ENCODE measurements around the gene AGK.

The AGK gene

DNA sequence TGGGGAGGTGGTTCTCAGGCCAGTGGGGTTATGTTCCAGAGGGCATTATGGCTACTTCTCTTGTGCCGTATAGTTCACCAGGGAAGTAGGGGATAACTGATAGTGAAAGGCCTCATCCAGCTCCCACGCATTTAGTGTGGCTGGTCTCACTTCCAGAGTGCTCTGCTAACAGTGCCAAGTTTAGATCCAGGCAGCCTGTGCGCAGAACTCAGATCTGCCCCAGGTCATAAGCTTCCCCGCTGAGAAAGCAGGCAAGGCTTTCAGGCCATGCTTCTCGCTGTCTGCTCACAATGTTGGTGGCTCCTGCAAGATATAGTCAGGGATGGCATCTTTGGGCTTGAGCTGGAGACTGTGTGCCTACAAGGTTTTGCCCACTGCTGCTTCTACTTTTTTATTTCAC lies 11.3 kb downstream of the AGK start:
- H3K36me3 ChIP-seq (ENCODE audit: control insufficient read depth in 4 of 4, insufficient read depth in 4 of 4, low read length in 3 of 4) = peaks cover 13 to 67% (median 34%) of the 10 kb centered on the region in 4 experiments
- no peaks in the 10 kb centered on the region for H3K27me3 ChIP-seq (replicated peaks in 2 of 5; ENCODE audit: control insufficient read depth in 4 of 5, insufficient read depth in 5 of 5, low read length in 4 of 5)
- H3K9me3 ChIP-seq (ENCODE audit: control extremely low read depth in 1 of 5, control insufficient read depth in 4 of 5, insufficient read depth in 2 of 5, low read depth in 1 of 5, low read length in 4 of 5) = peaks cover 0 to 20% (median 4%) of the 10 kb centered on the region in 5 experiments
- no peak overlapping the region for H3K4me3 ChIP-seq (ENCODE audit: control insufficient read depth in 1 of 7, extremely low read depth in 1 of 7, insufficient read depth in 4 of 7, low read depth in 2 of 7, low read length in 6 of 7)
- ChIA-PET CTCF (no interaction called here), POLR2A (no interaction called here)
- DNase-seq = no peak
- peaks cover 0 to 3% (median 1%) of the 10 kb centered on the region in 4 experiments for H3K4me1 ChIP-seq (ENCODE audit: control extremely low read depth in 1 of 4, control insufficient read depth in 4 of 4, insufficient read depth in 4 of 4, low read length in 3 of 4)
- WGBS (ENCODE audit: insufficient coverage) = 94% methylated on average over 5 of the region's 5 CpGs
- no peak overlapping the region for H3K27ac ChIP-seq (ENCODE audit: insufficient read depth in 1 of 2, low read depth in 1 of 2, low read length in 2 of 2, poor library complexity in 1 of 2, severe bottlenecking in 2 of 2)

DNA sequence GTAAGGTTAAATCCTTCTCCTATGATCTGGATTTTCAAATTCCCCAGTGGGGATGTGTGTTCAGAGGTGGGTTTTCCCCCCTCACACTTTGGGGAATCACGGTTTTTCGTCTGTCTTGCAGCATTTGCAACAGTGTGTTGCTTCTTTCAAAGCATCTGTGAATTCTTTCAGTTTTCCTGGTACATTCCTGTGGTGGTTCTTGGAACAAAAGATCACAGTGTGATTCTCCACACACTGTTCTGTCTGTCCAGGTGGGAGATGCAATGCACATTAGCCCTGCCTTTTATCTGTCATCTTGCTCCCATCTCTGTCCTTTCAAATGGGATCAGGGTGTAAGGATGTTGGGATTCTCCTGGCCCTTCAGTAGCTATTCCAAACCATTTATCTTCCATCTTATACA lies 11.8 kb downstream of the AGK start:
- ChIA-PET CTCF (no interaction called here), POLR2A (no interaction called here)
- peaks cover 0 to 3% (median 1%) of the 10 kb centered on the region in 4 experiments for H3K4me1 ChIP-seq (ENCODE audit: control extremely low read depth in 1 of 4, control insufficient read depth in 4 of 4, insufficient read depth in 4 of 4, low read length in 3 of 4)
- peaks cover 0 to 20% (median 4%) of the 10 kb centered on the region in 5 experiments for H3K9me3 ChIP-seq (ENCODE audit: control extremely low read depth in 1 of 5, control insufficient read depth in 4 of 5, insufficient read depth in 2 of 5, low read depth in 1 of 5, low read length in 4 of 5)
- no peaks in the 10 kb centered on the region for H3K27me3 ChIP-seq (replicated peaks in 2 of 5; ENCODE audit: control insufficient read depth in 4 of 5, insufficient read depth in 5 of 5, low read length in 4 of 5)
- DNase-seq = no peak
- peaks cover 15 to 67% (median 36%) of the 10 kb centered on the region in 4 experiments for H3K36me3 ChIP-seq (ENCODE audit: control insufficient read depth in 4 of 4, insufficient read depth in 4 of 4, low read length in 3 of 4)
- no peak overlapping the region for H3K4me3 ChIP-seq (ENCODE audit: control insufficient read depth in 1 of 7, extremely low read depth in 1 of 7, insufficient read depth in 4 of 7, low read depth in 2 of 7, low read length in 6 of 7)
- WGBS (ENCODE audit: insufficient coverage) = 80% methylated on average over 1 of the region's 2 CpGs
- H3K27ac ChIP-seq (ENCODE audit: insufficient read depth in 1 of 2, low read depth in 1 of 2, low read length in 2 of 2, poor library complexity in 1 of 2, severe bottlenecking in 2 of 2) = no peak overlapping the region

DNA sequence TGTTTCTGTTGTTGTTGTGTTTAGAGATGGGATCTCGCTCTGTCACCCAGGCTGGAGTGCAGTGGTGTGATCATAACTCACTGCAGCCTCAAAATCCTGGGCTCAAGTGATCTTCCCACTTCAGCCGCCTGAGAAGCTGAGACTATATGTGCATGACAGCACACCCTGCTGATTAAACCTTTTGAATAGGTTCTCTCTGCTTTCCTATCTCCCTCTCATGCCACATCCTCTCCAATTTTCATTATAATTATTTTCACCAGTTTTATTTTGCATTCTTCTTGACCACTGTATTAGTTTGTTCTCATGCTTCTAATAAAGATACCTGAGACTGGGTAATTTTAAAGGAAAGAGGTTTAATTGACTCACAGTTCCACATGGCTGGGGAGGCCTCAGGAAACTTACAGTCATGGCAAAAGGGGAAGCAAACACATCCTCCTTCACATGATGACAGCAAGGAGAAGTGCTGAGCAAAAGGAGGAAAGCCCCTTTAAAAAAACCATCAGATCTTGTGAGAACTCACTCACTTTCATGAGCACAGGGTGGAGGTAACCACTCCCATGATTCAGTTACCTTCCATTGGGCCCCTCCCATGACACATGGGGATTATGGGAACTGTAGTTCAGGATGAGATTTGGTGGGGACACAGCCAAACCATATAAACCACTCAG lies 12.9 kb downstream of the AGK start:
- ChIA-PET CTCF (no interaction called here), POLR2A (no interaction called here)
- H3K4me3 ChIP-seq (ENCODE audit: control insufficient read depth in 1 of 7, extremely low read depth in 1 of 7, insufficient read depth in 4 of 7, low read depth in 2 of 7, low read length in 6 of 7) = no peak overlapping the region
- peaks cover 0 to 18% (median 4%) of the 10 kb centered on the region in 5 experiments for H3K9me3 ChIP-seq (ENCODE audit: control extremely low read depth in 1 of 5, control insufficient read depth in 4 of 5, insufficient read depth in 2 of 5, low read depth in 1 of 5, low read length in 4 of 5)
- peak; percentile 20 to 77 (median 70) for DNase-seq
- no peaks in the 10 kb centered on the region for H3K27me3 ChIP-seq (replicated peaks in 2 of 5; ENCODE audit: control insufficient read depth in 4 of 5, insufficient read depth in 5 of 5, low read length in 4 of 5)
- no peak overlapping the region for H3K27ac ChIP-seq (ENCODE audit: insufficient read depth in 1 of 2, low read depth in 1 of 2, low read length in 2 of 2, poor library complexity in 1 of 2, severe bottlenecking in 2 of 2)
- WGBS (ENCODE audit: insufficient coverage) = 100% methylated on average over 2 of the region's 2 CpGs
- peaks cover 16 to 70% (median 41%) of the 10 kb centered on the region in 4 experiments for H3K36me3 ChIP-seq (ENCODE audit: control insufficient read depth in 4 of 4, insufficient read depth in 4 of 4, low read length in 3 of 4)
- peaks cover 0 to 3% (median 0%) of the 10 kb centered on the region in 4 experiments for H3K4me1 ChIP-seq (ENCODE audit: control extremely low read depth in 1 of 4, control insufficient read depth in 4 of 4, insufficient read depth in 4 of 4, low read length in 3 of 4)

DNA sequence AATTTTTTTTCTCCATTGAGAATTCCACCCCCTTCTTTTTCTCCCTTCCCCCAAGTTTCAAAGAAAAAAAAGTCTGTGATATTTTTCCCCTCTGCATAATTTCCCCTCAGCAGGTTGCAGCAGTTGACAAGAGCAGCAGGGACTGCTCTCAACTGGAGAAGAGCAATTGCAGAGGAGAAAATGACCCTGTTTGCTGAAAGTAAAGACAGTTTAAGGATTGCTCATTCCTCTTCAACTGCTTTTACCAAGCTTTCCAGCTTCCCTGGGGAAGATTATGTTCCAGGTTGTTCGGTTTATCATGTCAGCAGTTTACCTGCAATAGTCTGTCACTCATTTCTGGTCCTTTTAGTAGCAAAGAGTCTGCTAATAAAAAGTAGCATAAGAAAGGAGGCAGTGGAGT lies 16.2 kb downstream of the AGK start:
- no peak overlapping the region for H3K27ac ChIP-seq (ENCODE audit: insufficient read depth in 1 of 2, low read depth in 1 of 2, low read length in 2 of 2, poor library complexity in 1 of 2, severe bottlenecking in 2 of 2)
- ChIA-PET CTCF (no interaction called here), POLR2A (no interaction called here)
- 100% methylated on average over 1 of the region's 1 CpG for WGBS (ENCODE audit: insufficient coverage)
- no peak overlapping the region for H3K4me3 ChIP-seq (ENCODE audit: control insufficient read depth in 1 of 7, extremely low read depth in 1 of 7, insufficient read depth in 4 of 7, low read depth in 2 of 7, low read length in 6 of 7)
- H3K4me1 ChIP-seq (ENCODE audit: control extremely low read depth in 1 of 4, control insufficient read depth in 4 of 4, insufficient read depth in 4 of 4, low read length in 3 of 4) = peaks cover 0 to 3% (median 0%) of the 10 kb centered on the region in 4 experiments
- peaks cover 0 to 15% (median 3%) of the 10 kb centered on the region in 5 experiments for H3K9me3 ChIP-seq (ENCODE audit: control extremely low read depth in 1 of 5, control insufficient read depth in 4 of 5, insufficient read depth in 2 of 5, low read depth in 1 of 5, low read length in 4 of 5)
- H3K27me3 ChIP-seq (replicated peaks in 2 of 5; ENCODE audit: control insufficient read depth in 4 of 5, insufficient read depth in 5 of 5, low read length in 4 of 5) = no peaks in the 10 kb centered on the region
- peaks cover 14 to 71% (median 38%) of the 10 kb centered on the region in 4 experiments for H3K36me3 ChIP-seq (ENCODE audit: control insufficient read depth in 4 of 4, insufficient read depth in 4 of 4, low read length in 3 of 4)
- DNase-seq = no peak

DNA sequence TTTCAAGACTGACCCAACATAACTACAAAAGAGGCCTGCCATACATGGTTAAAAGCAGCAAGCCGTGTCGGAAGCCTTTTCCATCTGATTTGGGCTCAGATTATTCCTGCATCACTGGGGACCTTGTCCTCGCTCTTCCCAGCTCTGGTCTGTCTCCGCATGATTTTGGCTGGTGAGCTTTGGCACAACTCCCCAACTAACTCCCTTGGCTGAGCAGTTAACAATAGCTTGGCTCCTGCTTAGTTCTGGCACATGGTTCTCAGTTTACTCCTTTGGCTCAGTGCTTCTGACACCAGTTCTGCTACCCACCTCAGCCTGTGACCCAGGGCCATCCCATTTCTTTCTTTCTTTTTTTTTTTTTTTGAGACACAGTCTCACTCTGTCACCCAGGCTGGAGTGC lies 17.0 kb downstream of the AGK start:
- peaks cover 0 to 11% (median 3%) of the 10 kb centered on the region in 5 experiments for H3K9me3 ChIP-seq (ENCODE audit: control extremely low read depth in 1 of 5, control insufficient read depth in 4 of 5, insufficient read depth in 2 of 5, low read depth in 1 of 5, low read length in 4 of 5)
- CTCF ChIA-PET = no interaction called here
- H3K4me1 ChIP-seq (ENCODE audit: control extremely low read depth in 1 of 4, control insufficient read depth in 4 of 4, insufficient read depth in 4 of 4, low read length in 3 of 4) = peaks cover 0 to 3% (median 0%) of the 10 kb centered on the region in 4 experiments
- WGBS (ENCODE audit: insufficient coverage) = 94% methylated on average over 4 of the region's 4 CpGs
- H3K4me3 ChIP-seq (ENCODE audit: control insufficient read depth in 1 of 7, extremely low read depth in 1 of 7, insufficient read depth in 4 of 7, low read depth in 2 of 7, low read length in 6 of 7) = no peak overlapping the region
- H3K36me3 ChIP-seq (ENCODE audit: control insufficient read depth in 4 of 4, insufficient read depth in 4 of 4, low read length in 3 of 4) = peaks cover 18 to 64% (median 36%) of the 10 kb centered on the region in 4 experiments
- POLR2A ChIA-PET = interaction anchor here (0.6 kb wide), 1 partner anchor 17 kb away, joined by 3 read pairs; the partner anchor contains the start of gene AGK
- DNase-seq = no peak
- no peaks in the 10 kb centered on the region for H3K27me3 ChIP-seq (replicated peaks in 2 of 5; ENCODE audit: control insufficient read depth in 4 of 5, insufficient read depth in 5 of 5, low read length in 4 of 5)
- no peak overlapping the region for H3K27ac ChIP-seq (ENCODE audit: insufficient read depth in 1 of 2, low read depth in 1 of 2, low read length in 2 of 2, poor library complexity in 1 of 2, severe bottlenecking in 2 of 2)

DNA sequence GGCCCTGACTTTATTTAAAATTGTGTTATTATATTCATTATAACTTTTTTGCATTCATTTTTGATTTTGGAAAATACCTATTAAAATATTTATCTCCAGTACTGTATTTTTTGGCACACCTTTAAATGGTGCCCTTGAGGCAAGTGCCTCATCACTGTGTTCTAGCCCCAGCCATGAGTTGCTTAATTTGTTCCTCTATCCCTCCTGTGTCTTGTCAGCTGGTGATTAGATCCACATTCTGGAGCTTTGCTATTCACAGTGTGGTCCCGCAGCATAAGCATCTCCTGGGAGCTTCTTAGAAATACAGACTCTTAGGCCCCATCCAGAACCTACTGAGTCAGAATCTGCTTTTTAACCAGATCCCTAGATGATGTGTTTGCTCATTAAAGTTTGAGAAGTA lies 19.8 kb downstream of the AGK start:
- H3K4me3 ChIP-seq (ENCODE audit: control insufficient read depth in 1 of 7, extremely low read depth in 1 of 7, insufficient read depth in 4 of 7, low read depth in 2 of 7, low read length in 6 of 7) = no peak overlapping the region
- ChIA-PET POLR2A (no interaction called here), CTCF (interaction anchor here (1.1 kb wide), 1 partner anchor 13 kb away, joined by 3 read pairs; no protein-coding TSS in a partner anchor)
- H3K27ac ChIP-seq (ENCODE audit: insufficient read depth in 1 of 2, low read depth in 1 of 2, low read length in 2 of 2, poor library complexity in 1 of 2, severe bottlenecking in 2 of 2) = no peak overlapping the region
- H3K27me3 ChIP-seq (replicated peaks in 2 of 5; ENCODE audit: control insufficient read depth in 4 of 5, insufficient read depth in 5 of 5, low read length in 4 of 5) = no peaks in the 10 kb centered on the region
- no peaks in the 10 kb centered on the region for H3K4me1 ChIP-seq (ENCODE audit: control extremely low read depth in 1 of 4, control insufficient read depth in 4 of 4, insufficient read depth in 4 of 4, low read length in 3 of 4)
- no CpG with 5 or more reads among the region's 1 CpG for WGBS (ENCODE audit: insufficient coverage)
- H3K9me3 ChIP-seq (ENCODE audit: control extremely low read depth in 1 of 5, control insufficient read depth in 4 of 5, insufficient read depth in 2 of 5, low read depth in 1 of 5, low read length in 4 of 5) = peaks cover 4 to 14% (median 11%) of the 10 kb centered on the region in 5 experiments
- peaks cover 12 to 50% (median 33%) of the 10 kb centered on the region in 4 experiments for H3K36me3 ChIP-seq (ENCODE audit: control insufficient read depth in 4 of 4, insufficient read depth in 4 of 4, low read length in 3 of 4)
- DNase-seq = no peak

DNA sequence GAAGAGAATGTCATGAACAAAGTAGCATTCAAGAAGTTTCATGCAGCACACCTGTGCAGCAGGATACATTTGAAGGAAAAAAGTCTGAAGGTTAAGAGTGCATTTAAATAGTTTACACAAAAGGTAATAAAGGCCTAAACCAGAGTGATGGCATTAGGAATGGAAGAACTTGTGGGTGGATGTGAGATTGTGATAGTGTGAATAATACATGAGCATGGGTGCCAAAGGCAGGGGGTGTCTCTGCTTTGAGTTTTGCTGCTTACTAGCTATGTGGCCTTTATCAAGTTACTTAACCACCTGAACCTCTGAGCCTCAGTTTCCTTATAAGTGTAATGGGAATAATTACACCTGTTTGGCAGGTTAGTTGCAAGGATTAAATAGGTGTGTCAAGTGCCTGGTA lies 21.0 kb downstream of the AGK start:
- Histone ChIP-seq H3K4me3 (ENCODE audit: control insufficient read depth in 1 of 7, extremely low read depth in 1 of 7, insufficient read depth in 4 of 7, low read depth in 2 of 7, low read length in 6 of 7) (no peak overlapping the region), H3K27ac (ENCODE audit: insufficient read depth in 1 of 2, low read depth in 1 of 2, low read length in 2 of 2, poor library complexity in 1 of 2, severe bottlenecking in 2 of 2) (no peak overlapping the region), H3K4me1 (ENCODE audit: control extremely low read depth in 1 of 4, control insufficient read depth in 4 of 4, insufficient read depth in 4 of 4, low read length in 3 of 4) (no peaks in the 10 kb centered on the region), H3K27me3 (replicated peaks in 2 of 5; ENCODE audit: control insufficient read depth in 4 of 5, insufficient read depth in 5 of 5, low read length in 4 of 5) (no peaks in the 10 kb centered on the region), H3K36me3 (ENCODE audit: control insufficient read depth in 4 of 4, insufficient read depth in 4 of 4, low read length in 3 of 4) (peaks cover 12 to 50% (median 32%) of the 10 kb centered on the region in 4 experiments), H3K9me3 (ENCODE audit: control extremely low read depth in 1 of 5, control insufficient read depth in 4 of 5, insufficient read depth in 2 of 5, low read depth in 1 of 5, low read length in 4 of 5) (peaks cover 5 to 21% (median 11%) of the 10 kb centered on the region in 5 experiments)
- CTCF ChIA-PET = interaction anchor here (1.1 kb wide), 1 partner anchor 12 kb away, joined by 3 read pairs; no protein-coding TSS in a partner anchor
- DNase-seq = no peak
- POLR2A ChIA-PET = interaction anchor here (0.6 kb wide), 1 partner anchor 31 kb away, joined by 8 read pairs; no protein-coding TSS in a partner anchor
